K562 (cell line): ENCODE results near the gene MAGI2. TPM values are rescaled to one million over a fixed set of nuclear protein-coding genes. Genes with fewer than 3 reads are reported as not detected.

Source experiments
- FOXP1 ChIP-seq: sonication (generic); formaldehyde crosslinking; IDR thresholded peaks from 2 replicates; pipeline ENCODE4 v1.8.0; 2022; ENCODE audit warnings: mild to moderate bottlenecking, missing genetic modification reagents
- NELFE ChIP-seq: IDR thresholded peaks from 2 replicates; pipeline ENCODE4 v1.6.1; 2011; ENCODE audit warnings: mild to moderate bottlenecking; ENCODE audit not compliant: insufficient read depth, insufficient read length
- SAFB ChIP-seq: fragments of 200-400 bp; formaldehyde crosslinking; IDR thresholded peaks from 2 replicates; pipeline ENCODE4 v1.6.1; 2017; ENCODE audit warnings: low read depth, low read length, borderline replicate concordance
- TAL1 ChIP-seq: fragments of 450-650 bp; IDR thresholded peaks from 2 replicates; pipeline ENCODE4 v1.6.1; 2016; ENCODE audit warnings: mild to moderate bottlenecking
- polyA plus RNA-seq, 8 experiments: library from polyadenylated mRNA; depleted of rRNA in 4 of 8; stranded (reverse) in 5 of 8; unstranded in 3 of 8; fragments of >200 nt; fragmentation: Nextera tagmentation in 2 of 8; fragmentation: Illumina TruSeq in 1 of 8; extraction: Ambion mirVana in 2 of 8; extraction: Trizol in 1 of 8; gene quantifications; 2 replicates each; pipeline versions ENCODE4 v1.2.1 to v1.2.3, GENCODE V29; 2011 to 2014; ENCODE audit warnings: inconsistent platforms in 1 of 8, missing spikeins in 1 of 8
- total RNA-seq, 7 experiments: library from RNA; depleted of rRNA in 6 of 7; stranded (reverse); fragments of >200 nt in 6 of 7; fragmentation: Illumina TruSeq in 2 of 7; extraction: Trizol in 2 of 7; gene quantifications; 2 replicates each; pipeline versions ENCODE4 v1.2.1 to v1.2.3, GENCODE V29; 2011 to 2021; ENCODE audit warnings: low replicate concordance in 1 of 7
- TF ChIP-seq, protein P1 (sequence below): fragments of 200-600 bp; sonication (generic); IDR thresholded peaks from one replicate; pipeline ENCODE4 v1.6.1; 2012; ENCODE audit warnings: mild to moderate bottlenecking, low read depth, low read length, inconsistent platforms
- TF ChIP-seq, protein P2 (sequence below): fragments of 450-650 bp; IDR thresholded peaks from 2 replicates; pipeline ENCODE4 v1.7.0; 2016; ENCODE audit warnings: borderline replicate concordance
- TF ChIP-seq, protein P3 (sequence below): conservative IDR thresholded peaks from 2 replicates; pipeline ENCODE4 v1.6.1; 2011; ENCODE audit warnings: low read depth, mild to moderate bottlenecking, low read length; ENCODE audit not compliant: control insufficient read depth
- TF ChIP-seq, protein P4 (sequence below): fragments of 250-450 bp; sonication (Bioruptor Pico); IDR thresholded peaks from 2 replicates; pipeline ENCODE4 v1.4.0; 2020; ENCODE audit warnings: mild to moderate bottlenecking

The MAGI2 gene
- total and polyA plus RNA-seq, 9 of the 15 experiments (the other 6 are each of a cell fraction or from before 2014, with no cell fraction given) = 0.27 to 1.4 (median 0.70) TPM

DNA sequence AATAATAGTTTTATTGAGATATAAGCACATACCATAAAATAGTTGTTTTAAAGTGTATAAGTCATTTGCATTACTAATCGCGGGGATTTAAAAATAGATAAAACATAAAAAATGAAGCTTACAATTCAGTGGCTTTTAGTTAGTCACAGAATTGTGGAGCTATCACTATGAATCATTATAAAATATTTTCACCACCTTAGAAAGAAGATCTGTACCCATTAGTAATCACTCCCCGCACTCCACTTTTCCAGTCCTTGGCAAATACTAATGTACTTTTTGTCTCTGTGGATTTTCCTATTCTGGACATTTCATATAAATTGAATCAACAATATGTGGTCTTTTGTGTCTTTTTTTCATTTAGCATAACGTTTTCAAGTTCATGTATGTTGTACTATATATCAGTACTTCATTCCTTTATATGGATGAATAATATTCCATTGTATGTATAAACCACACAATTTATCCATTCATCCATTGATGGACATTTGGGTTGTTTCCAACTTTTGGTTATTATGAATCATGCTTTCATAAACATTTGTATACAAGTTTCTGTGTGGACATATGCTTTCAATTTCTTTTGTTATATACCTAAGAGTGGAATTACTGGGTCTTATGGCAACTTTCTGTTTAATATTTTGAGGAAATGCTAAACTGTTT is 162.5 kb downstream of the MAGI2 start (continued):
- TF ChIP-seq, protein P1, sequence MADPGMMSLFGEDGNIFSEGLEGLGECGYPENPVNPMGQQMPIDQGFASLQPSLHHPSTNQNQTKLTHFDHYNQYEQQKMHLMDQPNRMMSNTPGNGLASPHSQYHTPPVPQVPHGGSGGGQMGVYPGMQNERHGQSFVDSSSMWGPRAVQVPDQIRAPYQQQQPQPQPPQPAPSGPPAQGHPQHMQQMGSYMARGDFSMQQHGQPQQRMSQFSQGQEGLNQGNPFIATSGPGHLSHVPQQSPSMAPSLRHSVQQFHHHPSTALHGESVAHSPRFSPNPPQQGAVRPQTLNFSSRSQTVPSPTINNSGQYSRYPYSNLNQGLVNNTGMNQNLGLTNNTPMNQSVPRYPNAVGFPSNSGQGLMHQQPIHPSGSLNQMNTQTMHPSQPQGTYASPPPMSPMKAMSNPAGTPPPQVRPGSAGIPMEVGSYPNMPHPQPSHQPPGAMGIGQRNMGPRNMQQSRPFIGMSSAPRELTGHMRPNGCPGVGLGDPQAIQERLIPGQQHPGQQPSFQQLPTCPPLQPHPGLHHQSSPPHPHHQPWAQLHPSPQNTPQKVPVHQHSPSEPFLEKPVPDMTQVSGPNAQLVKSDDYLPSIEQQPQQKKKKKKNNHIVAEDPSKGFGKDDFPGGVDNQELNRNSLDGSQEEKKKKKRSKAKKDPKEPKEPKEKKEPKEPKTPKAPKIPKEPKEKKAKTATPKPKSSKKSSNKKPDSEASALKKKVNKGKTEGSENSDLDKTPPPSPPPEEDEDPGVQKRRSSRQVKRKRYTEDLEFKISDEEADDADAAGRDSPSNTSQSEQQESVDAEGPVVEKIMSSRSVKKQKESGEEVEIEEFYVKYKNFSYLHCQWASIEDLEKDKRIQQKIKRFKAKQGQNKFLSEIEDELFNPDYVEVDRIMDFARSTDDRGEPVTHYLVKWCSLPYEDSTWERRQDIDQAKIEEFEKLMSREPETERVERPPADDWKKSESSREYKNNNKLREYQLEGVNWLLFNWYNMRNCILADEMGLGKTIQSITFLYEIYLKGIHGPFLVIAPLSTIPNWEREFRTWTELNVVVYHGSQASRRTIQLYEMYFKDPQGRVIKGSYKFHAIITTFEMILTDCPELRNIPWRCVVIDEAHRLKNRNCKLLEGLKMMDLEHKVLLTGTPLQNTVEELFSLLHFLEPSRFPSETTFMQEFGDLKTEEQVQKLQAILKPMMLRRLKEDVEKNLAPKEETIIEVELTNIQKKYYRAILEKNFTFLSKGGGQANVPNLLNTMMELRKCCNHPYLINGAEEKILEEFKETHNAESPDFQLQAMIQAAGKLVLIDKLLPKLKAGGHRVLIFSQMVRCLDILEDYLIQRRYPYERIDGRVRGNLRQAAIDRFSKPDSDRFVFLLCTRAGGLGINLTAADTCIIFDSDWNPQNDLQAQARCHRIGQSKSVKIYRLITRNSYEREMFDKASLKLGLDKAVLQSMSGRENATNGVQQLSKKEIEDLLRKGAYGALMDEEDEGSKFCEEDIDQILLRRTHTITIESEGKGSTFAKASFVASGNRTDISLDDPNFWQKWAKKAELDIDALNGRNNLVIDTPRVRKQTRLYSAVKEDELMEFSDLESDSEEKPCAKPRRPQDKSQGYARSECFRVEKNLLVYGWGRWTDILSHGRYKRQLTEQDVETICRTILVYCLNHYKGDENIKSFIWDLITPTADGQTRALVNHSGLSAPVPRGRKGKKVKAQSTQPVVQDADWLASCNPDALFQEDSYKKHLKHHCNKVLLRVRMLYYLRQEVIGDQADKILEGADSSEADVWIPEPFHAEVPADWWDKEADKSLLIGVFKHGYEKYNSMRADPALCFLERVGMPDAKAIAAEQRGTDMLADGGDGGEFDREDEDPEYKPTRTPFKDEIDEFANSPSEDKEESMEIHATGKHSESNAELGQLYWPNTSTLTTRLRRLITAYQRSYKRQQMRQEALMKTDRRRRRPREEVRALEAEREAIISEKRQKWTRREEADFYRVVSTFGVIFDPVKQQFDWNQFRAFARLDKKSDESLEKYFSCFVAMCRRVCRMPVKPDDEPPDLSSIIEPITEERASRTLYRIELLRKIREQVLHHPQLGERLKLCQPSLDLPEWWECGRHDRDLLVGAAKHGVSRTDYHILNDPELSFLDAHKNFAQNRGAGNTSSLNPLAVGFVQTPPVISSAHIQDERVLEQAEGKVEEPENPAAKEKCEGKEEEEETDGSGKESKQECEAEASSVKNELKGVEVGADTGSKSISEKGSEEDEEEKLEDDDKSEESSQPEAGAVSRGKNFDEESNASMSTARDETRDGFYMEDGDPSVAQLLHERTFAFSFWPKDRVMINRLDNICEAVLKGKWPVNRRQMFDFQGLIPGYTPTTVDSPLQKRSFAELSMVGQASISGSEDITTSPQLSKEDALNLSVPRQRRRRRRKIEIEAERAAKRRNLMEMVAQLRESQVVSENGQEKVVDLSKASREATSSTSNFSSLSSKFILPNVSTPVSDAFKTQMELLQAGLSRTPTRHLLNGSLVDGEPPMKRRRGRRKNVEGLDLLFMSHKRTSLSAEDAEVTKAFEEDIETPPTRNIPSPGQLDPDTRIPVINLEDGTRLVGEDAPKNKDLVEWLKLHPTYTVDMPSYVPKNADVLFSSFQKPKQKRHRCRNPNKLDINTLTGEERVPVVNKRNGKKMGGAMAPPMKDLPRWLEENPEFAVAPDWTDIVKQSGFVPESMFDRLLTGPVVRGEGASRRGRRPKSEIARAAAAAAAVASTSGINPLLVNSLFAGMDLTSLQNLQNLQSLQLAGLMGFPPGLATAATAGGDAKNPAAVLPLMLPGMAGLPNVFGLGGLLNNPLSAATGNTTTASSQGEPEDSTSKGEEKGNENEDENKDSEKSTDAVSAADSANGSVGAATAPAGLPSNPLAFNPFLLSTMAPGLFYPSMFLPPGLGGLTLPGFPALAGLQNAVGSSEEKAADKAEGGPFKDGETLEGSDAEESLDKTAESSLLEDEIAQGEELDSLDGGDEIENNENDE = no peak
- TF ChIP-seq FOXP1 (CRISPR knock-in tag) (no peak), TAL1 (no peak), SAFB (no peak), NELFE (no peak)
- TF ChIP-seq, protein P2, sequence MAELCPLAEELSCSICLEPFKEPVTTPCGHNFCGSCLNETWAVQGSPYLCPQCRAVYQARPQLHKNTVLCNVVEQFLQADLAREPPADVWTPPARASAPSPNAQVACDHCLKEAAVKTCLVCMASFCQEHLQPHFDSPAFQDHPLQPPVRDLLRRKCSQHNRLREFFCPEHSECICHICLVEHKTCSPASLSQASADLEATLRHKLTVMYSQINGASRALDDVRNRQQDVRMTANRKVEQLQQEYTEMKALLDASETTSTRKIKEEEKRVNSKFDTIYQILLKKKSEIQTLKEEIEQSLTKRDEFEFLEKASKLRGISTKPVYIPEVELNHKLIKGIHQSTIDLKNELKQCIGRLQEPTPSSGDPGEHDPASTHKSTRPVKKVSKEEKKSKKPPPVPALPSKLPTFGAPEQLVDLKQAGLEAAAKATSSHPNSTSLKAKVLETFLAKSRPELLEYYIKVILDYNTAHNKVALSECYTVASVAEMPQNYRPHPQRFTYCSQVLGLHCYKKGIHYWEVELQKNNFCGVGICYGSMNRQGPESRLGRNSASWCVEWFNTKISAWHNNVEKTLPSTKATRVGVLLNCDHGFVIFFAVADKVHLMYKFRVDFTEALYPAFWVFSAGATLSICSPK = no peak
- TF ChIP-seq, protein P3, sequence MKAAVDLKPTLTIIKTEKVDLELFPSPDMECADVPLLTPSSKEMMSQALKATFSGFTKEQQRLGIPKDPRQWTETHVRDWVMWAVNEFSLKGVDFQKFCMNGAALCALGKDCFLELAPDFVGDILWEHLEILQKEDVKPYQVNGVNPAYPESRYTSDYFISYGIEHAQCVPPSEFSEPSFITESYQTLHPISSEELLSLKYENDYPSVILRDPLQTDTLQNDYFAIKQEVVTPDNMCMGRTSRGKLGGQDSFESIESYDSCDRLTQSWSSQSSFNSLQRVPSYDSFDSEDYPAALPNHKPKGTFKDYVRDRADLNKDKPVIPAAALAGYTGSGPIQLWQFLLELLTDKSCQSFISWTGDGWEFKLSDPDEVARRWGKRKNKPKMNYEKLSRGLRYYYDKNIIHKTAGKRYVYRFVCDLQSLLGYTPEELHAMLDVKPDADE = no peak
- TF ChIP-seq, protein P4, sequence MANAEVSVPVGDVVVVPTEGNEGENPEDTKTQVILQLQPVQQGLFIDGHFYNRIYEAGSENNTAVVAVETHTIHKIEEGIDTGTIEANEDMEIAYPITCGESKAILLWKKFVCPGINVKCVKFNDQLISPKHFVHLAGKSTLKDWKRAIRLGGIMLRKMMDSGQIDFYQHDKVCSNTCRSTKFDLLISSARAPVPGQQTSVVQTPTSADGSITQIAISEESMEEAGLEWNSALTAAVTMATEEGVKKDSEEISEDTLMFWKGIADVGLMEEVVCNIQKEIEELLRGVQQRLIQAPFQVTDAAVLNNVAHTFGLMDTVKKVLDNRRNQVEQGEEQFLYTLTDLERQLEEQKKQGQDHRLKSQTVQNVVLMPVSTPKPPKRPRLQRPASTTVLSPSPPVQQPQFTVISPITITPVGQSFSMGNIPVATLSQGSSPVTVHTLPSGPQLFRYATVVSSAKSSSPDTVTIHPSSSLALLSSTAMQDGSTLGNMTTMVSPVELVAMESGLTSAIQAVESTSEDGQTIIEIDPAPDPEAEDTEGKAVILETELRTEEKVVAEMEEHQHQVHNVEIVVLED (CRISPR knock-in tag) = no peak
